Mesenchymal stem cell (in vitro differentiated cells and primary cell): ENCODE data around the gene FSTL4.

Experiments used
- DNase-seq: peaks from one replicate; pipeline ENCODE4 v3.0.0-alpha.2; 2013
- H2AFZ ChIP-seq: one replicate; pipeline ENCODE4 v1.6.1; 2013; ENCODE audit warnings: low read depth, mild to moderate bottlenecking, control low read depth, inconsistent platforms, low read length, moderate library complexity
- H2AK5ac ChIP-seq: 2 replicates; pipeline ENCODE4 v1.6.1; 2013; ENCODE audit warnings: low read length, moderate library complexity, mild to moderate bottlenecking, inconsistent platforms; ENCODE audit not compliant: severe bottlenecking
- H2BK120ac ChIP-seq: one replicate; pipeline ENCODE4 v1.6.1; 2013; ENCODE audit warnings: low read depth, mild to moderate bottlenecking, inconsistent platforms, low read length, moderate library complexity
- H2BK12ac ChIP-seq, 2 experiments: one replicate each; pipeline ENCODE4 v1.6.1; 2013; ENCODE audit warnings: inconsistent platforms in 2 of 2, low read length in 2 of 2, mild to moderate bottlenecking in 2 of 2, moderate library complexity in 2 of 2, control low read depth in 1 of 2
- H2BK15ac ChIP-seq: one replicate; pipeline ENCODE4 v1.6.1; 2013; ENCODE audit warnings: mild to moderate bottlenecking, low read depth, inconsistent platforms; ENCODE audit not compliant: poor library complexity, severe bottlenecking
- H2BK5ac ChIP-seq: 2 replicates; pipeline ENCODE4 v1.6.1; 2013; ENCODE audit warnings: low read depth, mild to moderate bottlenecking, low read length, control low read depth, inconsistent platforms; ENCODE audit not compliant: poor library complexity, severe bottlenecking
- H3K14ac ChIP-seq, 2 experiments: one replicate each; pipeline ENCODE4 v1.6.1; 2013; ENCODE audit warnings: inconsistent platforms in 2 of 2, low read length in 2 of 2, control low read depth in 1 of 2, mild to moderate bottlenecking in 1 of 2, moderate library complexity in 1 of 2
- H3K18ac ChIP-seq, 2 experiments: one replicate each; pipeline ENCODE4 v1.6.1; 2013; ENCODE audit warnings: inconsistent platforms in 2 of 2, low read length in 2 of 2, control low read depth in 1 of 2, low read depth in 1 of 2, mild to moderate bottlenecking in 1 of 2
- H3K23ac ChIP-seq, 2 experiments: one replicate each; pipeline ENCODE4 v1.6.1; 2013; ENCODE audit warnings: inconsistent platforms in 2 of 2, low read length in 2 of 2, mild to moderate bottlenecking in 2 of 2, moderate library complexity in 2 of 2, control low read depth in 1 of 2
- H3K27ac ChIP-seq: 2 replicates; pipeline ENCODE4 v1.5.1; 2013; ENCODE audit warnings: mild to moderate bottlenecking, moderate library complexity, low read length, control low read depth, inconsistent platforms; ENCODE audit not compliant: poor library complexity, severe bottlenecking
- H3K27me3 ChIP-seq, 2 experiments: 2 replicates each; pipeline versions ENCODE4 v1.6.1 to v1.7.0; 2013; ENCODE audit warnings: low read length in 2 of 2, mild to moderate bottlenecking in 2 of 2, moderate library complexity in 2 of 2, control low read depth in 1 of 2, inconsistent platforms in 1 of 2; ENCODE audit not compliant: control insufficient read depth in 1 of 2, insufficient read depth in 1 of 2
- H3K36me3 ChIP-seq, 2 experiments: 2 replicates each; pipeline versions ENCODE4 v1.6.1 to v1.7.0; 2013; ENCODE audit warnings: low read length in 2 of 2, control low read depth in 1 of 2, inconsistent platforms in 1 of 2, low read depth in 1 of 2, mild to moderate bottlenecking in 1 of 2; ENCODE audit not compliant: insufficient read depth in 2 of 2, control insufficient read depth in 1 of 2
- H3K4ac ChIP-seq, 2 experiments: one replicate each; pipeline ENCODE4 v1.6.1; 2013; ENCODE audit warnings: inconsistent platforms in 2 of 2, low read length in 2 of 2, mild to moderate bottlenecking in 2 of 2, moderate library complexity in 2 of 2, control low read depth in 1 of 2, low read depth in 1 of 2
- H3K4me1 ChIP-seq: 2 replicates; pipeline ENCODE4 v1.6.1; 2013; ENCODE audit warnings: low read depth, low read length, control low read depth; ENCODE audit not compliant: control insufficient read depth, insufficient read depth
- H3K4me2 ChIP-seq: 2 replicates; pipeline ENCODE4 v1.6.1; 2013; ENCODE audit warnings: low read length, mild to moderate bottlenecking, inconsistent platforms; ENCODE audit not compliant: poor library complexity, severe bottlenecking
- H3K4me3 ChIP-seq, 2 experiments: 2 replicates each; pipeline versions ENCODE4 v1.5.1 to v1.7.0; 2013; ENCODE audit warnings: low read length in 2 of 2, mild to moderate bottlenecking in 2 of 2, control low read depth in 1 of 2, low read depth in 1 of 2; ENCODE audit not compliant: insufficient read depth in 1 of 2
- H3K79me1 ChIP-seq: replicated peaks from 2 replicates; pipeline ENCODE4 v1.6.1; 2013; ENCODE audit warnings: mild to moderate bottlenecking, control low read depth, low read length, inconsistent platforms; ENCODE audit not compliant: poor library complexity, severe bottlenecking
- H3K9ac ChIP-seq: 2 replicates; pipeline ENCODE4 v1.7.0; 2013; ENCODE audit warnings: mild to moderate bottlenecking, low read length, moderate library complexity
- H3K9me3 ChIP-seq: 2 replicates; pipeline ENCODE4 v1.7.0; 2013; ENCODE audit warnings: mild to moderate bottlenecking, low read length; ENCODE audit not compliant: control insufficient read depth
- H4K8ac ChIP-seq: one replicate; pipeline ENCODE4 v1.6.1; 2013; ENCODE audit warnings: inconsistent platforms, mild to moderate bottlenecking, low read length, moderate library complexity
- H4K91ac ChIP-seq: one replicate; pipeline ENCODE4 v1.6.1; 2013; ENCODE audit warnings: mild to moderate bottlenecking, low read length, inconsistent platforms
- WGBS: methylation state at CpG from one replicate; pipeline ENCODE4 v1.1.7; 2013; ENCODE audit warnings: mixed read lengths; 5-methylcytosine and 5-hydroxymethylcytosine counted together

Gene FSTL4

GRCh38 chr5:133390416-133391353, 221.7 kb downstream of the FSTL4 start:
- H3K23ac ChIP-seq, result no peak overlapping the region
- no peak overlapping the region for H2BK5ac ChIP-seq
- H4K8ac ChIP-seq, result no peak overlapping the region
- H3K4me1 ChIP-seq, result no peaks in the 10 kb centered on the region
- H3K9me3 ChIP-seq, result no peaks in the 10 kb centered on the region
- DNase-seq, result no peak
- H3K14ac ChIP-seq, result no peak overlapping the region
- no peaks in the 10 kb centered on the region for H3K36me3 ChIP-seq
- no peak overlapping the region for H3K4ac ChIP-seq
- H2AFZ ChIP-seq, result no peak overlapping the region
- H2AK5ac ChIP-seq, result no peak overlapping the region
- no peak overlapping the region for H3K27ac ChIP-seq
- H3K79me1 ChIP-seq, result no peaks in the 10 kb centered on the region
- H3K18ac ChIP-seq, result no peak overlapping the region
- 88% methylated on average over 10 of the region's 10 CpGs for WGBS
- no peak overlapping the region for H2BK12ac ChIP-seq
- peaks cover 16 to 81% of the 10 kb centered on the region in 2 experiments for H3K27me3 ChIP-seq
- H3K4me2 ChIP-seq, result no peak overlapping the region
- H3K4me3 ChIP-seq, result no peak overlapping the region
- H4K91ac ChIP-seq, result no peak overlapping the region
- no peak overlapping the region for H3K9ac ChIP-seq
- no peak overlapping the region for H2BK15ac ChIP-seq
- no peak overlapping the region for H2BK120ac ChIP-seq

DNA sequence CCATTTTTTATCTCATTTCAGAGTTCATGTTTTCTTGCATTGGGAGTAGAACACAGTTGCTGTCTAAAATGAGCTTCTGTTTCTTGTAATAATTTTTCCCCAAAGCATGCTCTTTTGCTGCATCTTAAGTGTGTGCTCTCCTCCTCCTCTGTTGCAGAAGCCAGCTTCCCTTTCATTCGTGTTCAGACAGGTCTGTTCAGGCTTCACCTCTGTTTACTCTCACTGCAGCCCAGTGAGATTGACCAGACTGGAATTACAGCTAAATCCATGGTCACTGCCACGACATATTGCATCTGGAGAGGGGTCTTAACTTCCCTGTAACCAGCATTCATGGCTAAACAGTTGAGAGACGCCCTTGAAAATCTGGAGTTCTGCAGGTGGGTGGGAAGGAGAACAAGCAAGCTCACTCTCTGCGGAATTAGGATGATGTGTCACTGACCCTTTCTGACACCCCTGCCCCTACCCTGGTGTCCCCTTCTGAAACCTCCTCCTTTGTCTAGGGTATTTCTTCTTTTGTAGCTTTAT, 223.2 kb downstream of the FSTL4 start:
- Histone ChIP-seq H2BK120ac (no peak overlapping the region), H3K79me1 (no peaks in the 10 kb centered on the region), H3K4me1 (no peaks in the 10 kb centered on the region), H3K36me3 (no peaks in the 10 kb centered on the region), H2BK12ac (no peak overlapping the region), H3K14ac (no peak overlapping the region), H3K4me2 (no peak overlapping the region), H3K23ac (peak overlapping the region in 1 of 2 experiments; percentile 60), H3K18ac (no peak overlapping the region), H2AFZ (no peak overlapping the region), H2BK15ac (no peak overlapping the region), H3K27me3 (peaks cover 18 to 91% of the 10 kb centered on the region in 2 experiments), H2AK5ac (no peak overlapping the region), H4K8ac (no peak overlapping the region), H2BK5ac (no peak overlapping the region), H3K4ac (no peak overlapping the region), H3K4me3 (no peak overlapping the region), H3K27ac (no peak overlapping the region), H4K91ac (no peak overlapping the region), H3K9me3 (no peaks in the 10 kb centered on the region), H3K9ac (no peak overlapping the region)
- DNase-seq, result no peak
- 64% methylated on average over 4 of the region's 4 CpGs for WGBS

DNA sequence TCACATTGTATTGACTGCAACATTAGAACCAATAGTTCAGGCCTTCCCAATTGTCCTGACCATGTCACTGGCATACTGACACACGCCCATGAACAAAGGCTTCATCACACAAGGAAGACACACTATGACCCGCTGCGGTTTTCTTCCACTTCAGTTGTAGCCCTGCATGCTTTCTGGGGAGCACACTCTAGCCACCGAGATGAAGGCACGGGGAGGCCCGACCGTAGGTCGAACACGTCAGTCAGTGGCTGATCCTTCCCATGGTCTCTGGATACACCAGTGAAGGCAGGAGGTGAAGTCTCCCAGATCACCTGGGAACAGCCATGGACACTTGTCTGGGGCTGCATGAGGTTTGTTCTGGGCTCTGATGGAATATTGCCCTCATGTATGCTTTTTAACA, 224.7 kb downstream of the FSTL4 start:
- Histone ChIP-seq H3K4me3 (no peak overlapping the region), H3K4ac (no peak overlapping the region), H2AK5ac (no peak overlapping the region), H2BK12ac (no peak overlapping the region), H2BK5ac (no peak overlapping the region), H2BK120ac (no peak overlapping the region), H3K4me2 (no peak overlapping the region), H3K18ac (no peak overlapping the region), H4K8ac (no peak overlapping the region), H3K36me3 (no peaks in the 10 kb centered on the region), H3K14ac (no peak overlapping the region), H3K27ac (no peak overlapping the region), H3K27me3 (peaks cover 26 to 92% of the 10 kb centered on the region in 2 experiments), H2BK15ac (no peak overlapping the region), H3K4me1 (no peaks in the 10 kb centered on the region), H3K9me3 (no peaks in the 10 kb centered on the region), H3K23ac (no peak overlapping the region), H3K9ac (no peak overlapping the region), H4K91ac (no peak overlapping the region), H3K79me1 (no peaks in the 10 kb centered on the region), H2AFZ (no peak overlapping the region)
- no peak for DNase-seq
- WGBS, result 86% methylated on average over 9 of the region's 9 CpGs

DNA sequence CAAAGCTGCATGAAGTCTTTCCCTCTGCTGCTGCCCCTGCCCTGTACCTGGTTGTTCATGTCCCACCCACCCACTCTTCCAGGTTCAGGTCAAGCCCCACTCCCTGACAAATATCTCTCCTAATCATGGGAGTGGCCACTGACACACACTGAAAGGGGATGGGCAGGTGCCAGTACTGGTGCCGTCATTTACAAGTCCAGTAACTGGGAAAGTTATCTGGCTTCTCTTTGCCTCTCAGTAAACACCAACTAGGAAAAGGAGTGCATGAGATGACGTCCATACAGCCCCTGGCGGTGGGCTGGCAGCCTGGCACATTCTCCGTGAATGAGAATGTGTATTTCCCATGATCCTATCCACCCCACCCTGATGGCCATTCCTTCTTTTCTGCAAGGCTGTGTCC, 225.2 kb downstream of the FSTL4 start:
- 77% methylated on average over 4 of the region's 4 CpGs for WGBS
- H3K23ac ChIP-seq, result no peak overlapping the region

More for the DNA sequence above, 225.2 kb downstream of the FSTL4 start:
- H4K91ac ChIP-seq, result no peak overlapping the region
- no peak overlapping the region for H3K4ac ChIP-seq
- H3K27ac ChIP-seq, result no peak overlapping the region
- no peak overlapping the region for H2BK5ac ChIP-seq
- no peak overlapping the region for H3K4me3 ChIP-seq
- no peak overlapping the region for H4K8ac ChIP-seq
- no peak overlapping the region for H3K4me2 ChIP-seq
- H3K4me1 ChIP-seq, result no peaks in the 10 kb centered on the region
- peaks cover 25 to 90% of the 10 kb centered on the region in 2 experiments for H3K27me3 ChIP-seq
- H3K9ac ChIP-seq, result no peak overlapping the region
- H3K36me3 ChIP-seq, result no peaks in the 10 kb centered on the region
- H2AK5ac ChIP-seq, result no peak overlapping the region
- no peak overlapping the region for H3K18ac ChIP-seq
- H2BK12ac ChIP-seq, result no peak overlapping the region
- no peak for DNase-seq
- no peaks in the 10 kb centered on the region for H3K9me3 ChIP-seq
- no peak overlapping the region for H2BK120ac ChIP-seq
- H2BK15ac ChIP-seq, result no peak overlapping the region
- no peak overlapping the region for H2AFZ ChIP-seq
- no peaks in the 10 kb centered on the region for H3K79me1 ChIP-seq
- no peak overlapping the region for H3K14ac ChIP-seq
